Neuron (in vitro differentiated cells): Measurements from ENCODE around the gene RWDD2A.
A peak's percentile ranks its signal among the peaks of the same experiment; 100 is the strongest.
"Not testable (repeated sequence)": the region's sequence is repeated elsewhere in the genome, so short reads cannot be mapped to it uniquely, and the experiment has no call there.

Experiments
- H2AFZ ChIP-seq: one replicate; pipeline ENCODE4 v1.6.1; 2013; ENCODE audit warnings: low read depth, mild to moderate bottlenecking, inconsistent platforms, low read length, moderate library complexity
- H3K27me3 ChIP-seq: one replicate; pipeline ENCODE4 v1.6.1; 2013; ENCODE audit warnings: low read length; ENCODE audit not compliant: insufficient read depth
- H3K36me3 ChIP-seq: one replicate; pipeline ENCODE4 v1.6.1; 2013; ENCODE audit warnings: low read length; ENCODE audit not compliant: insufficient read depth
- H3K4me1 ChIP-seq: one replicate; pipeline ENCODE4 v1.6.1; 2013; ENCODE audit warnings: low read length; ENCODE audit not compliant: insufficient read depth
- H3K4me3 ChIP-seq: 2 replicates; pipeline ENCODE4 v1.5.1; 2013; ENCODE audit warnings: mild to moderate bottlenecking, low read length, moderate library complexity
- H3K9me3 ChIP-seq: one replicate; pipeline ENCODE4 v1.6.1; 2013; ENCODE audit warnings: low read length

The RWDD2A gene

DNA sequence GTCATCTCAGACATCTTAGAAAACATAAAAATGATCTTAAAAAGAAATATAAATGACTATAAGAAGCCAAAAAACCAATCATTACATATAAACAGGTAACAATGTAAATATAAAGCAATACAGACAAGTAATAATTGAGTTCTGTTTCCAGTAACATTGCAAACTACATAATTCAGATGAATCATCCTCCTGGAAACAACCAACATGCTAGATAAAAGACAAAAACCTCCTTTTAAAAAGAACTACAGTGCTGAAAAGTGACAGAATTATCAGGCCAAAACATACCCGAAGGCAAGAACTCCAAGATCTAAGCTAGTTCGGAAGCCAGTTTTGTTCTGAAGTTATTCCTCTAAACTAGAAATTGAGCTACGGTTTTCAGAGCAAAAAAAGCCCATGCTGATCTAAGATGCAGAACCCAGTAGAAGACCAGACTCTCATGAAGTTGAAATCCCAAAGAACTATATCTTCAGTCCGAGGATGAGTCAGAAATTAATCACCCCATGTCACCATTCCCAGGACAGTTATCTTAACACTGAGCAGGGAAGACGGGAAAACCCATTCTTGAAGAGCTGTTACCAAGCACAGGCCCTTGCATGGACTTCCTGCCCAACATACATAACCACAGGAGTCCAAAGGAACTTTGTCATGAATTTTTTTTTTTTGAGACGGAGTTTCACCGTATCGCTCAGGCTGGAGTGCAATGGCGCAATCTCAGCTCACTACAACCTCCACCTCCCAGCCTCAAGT, 9.9 kb upstream of the RWDD2A start:
- H3K36me3 ChIP-seq = peaks cover 65% of the 10 kb centered on the region
- H3K4me3 ChIP-seq = no peak overlapping the region

DNA sequence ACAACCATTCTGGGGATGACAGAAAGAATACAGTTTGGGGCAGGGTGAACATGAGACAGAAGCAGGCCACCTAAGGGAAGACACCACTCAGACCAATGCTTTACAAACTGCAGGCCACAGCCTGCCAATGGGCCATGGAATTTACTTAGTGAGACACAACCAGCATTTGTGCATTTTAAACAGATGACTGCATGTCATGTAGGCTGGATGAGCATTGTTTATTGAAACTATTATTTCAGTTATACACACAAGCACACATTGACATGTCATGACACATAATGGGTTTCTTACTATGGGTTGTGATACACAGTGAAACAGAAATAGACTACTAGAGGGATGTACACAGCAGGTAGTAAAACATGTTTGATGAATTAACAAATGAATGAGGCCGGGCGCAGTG, 8.1 kb upstream of the RWDD2A start:
- Histone ChIP-seq H3K9me3 (no peaks in the 10 kb centered on the region), H3K27me3 (no peaks in the 10 kb centered on the region), H3K4me1 (no peaks in the 10 kb centered on the region), H3K4me3 (no peak overlapping the region), H3K36me3 (peaks cover 65% of the 10 kb centered on the region), H2AFZ (no peak overlapping the region)

More for the DNA sequence above, 9.9 kb upstream of the RWDD2A start:
- Histone ChIP-seq H2AFZ (no peak overlapping the region), H3K9me3 (no peaks in the 10 kb centered on the region), H3K4me1 (no peaks in the 10 kb centered on the region), H3K27me3 (no peaks in the 10 kb centered on the region)

DNA sequence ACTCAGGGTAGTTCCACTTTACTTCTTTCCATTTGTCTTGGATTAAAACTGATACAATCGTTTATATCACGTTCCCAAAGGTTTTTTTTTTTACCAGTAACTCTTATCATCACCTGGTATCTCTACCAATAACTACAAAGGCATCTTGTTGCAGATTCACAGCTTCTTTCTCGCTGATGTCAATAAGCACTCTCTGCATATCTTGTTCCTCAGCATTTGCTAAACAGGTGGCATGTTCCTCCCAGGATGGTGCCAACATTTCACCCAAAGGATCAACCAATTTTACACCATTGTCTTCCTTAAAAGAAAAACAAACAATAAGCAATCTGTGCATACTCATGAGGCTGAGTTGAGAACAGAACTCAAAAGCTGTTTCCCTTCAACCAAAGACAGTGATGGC, 4.7 kb upstream of the RWDD2A start:
- H3K36me3 ChIP-seq = peaks cover 44% of the 10 kb centered on the region
- H2AFZ ChIP-seq = no peak overlapping the region
- H3K27me3 ChIP-seq = no peaks in the 10 kb centered on the region
- H3K9me3 ChIP-seq = no peaks in the 10 kb centered on the region
- H3K4me3 ChIP-seq = no peak overlapping the region
- peaks cover 4% of the 10 kb centered on the region for H3K4me1 ChIP-seq

DNA sequence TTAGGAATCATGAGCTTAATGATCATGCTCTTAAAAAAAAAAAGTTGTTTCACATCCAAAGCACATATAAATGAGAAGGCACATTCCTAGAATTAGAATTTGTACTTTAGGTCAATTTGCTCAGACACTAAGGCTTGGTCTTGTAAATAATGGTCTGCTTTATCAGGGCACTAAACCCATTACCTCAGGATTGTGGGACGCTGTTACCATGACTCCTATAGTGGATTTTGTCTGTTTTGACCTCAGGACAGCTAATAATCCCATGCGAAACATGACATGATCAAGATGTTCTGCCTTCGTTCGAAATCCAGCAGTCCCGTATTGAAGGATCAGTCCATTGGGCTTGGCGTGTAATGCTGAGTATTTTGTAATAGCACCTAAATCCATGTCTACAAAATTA, 2.5 kb upstream of the RWDD2A start:
- no peaks in the 10 kb centered on the region for H3K27me3 ChIP-seq
- H2AFZ ChIP-seq = no peak overlapping the region
- H3K4me1 ChIP-seq = peaks cover 10% of the 10 kb centered on the region
- peaks cover 32% of the 10 kb centered on the region for H3K36me3 ChIP-seq
- no peaks in the 10 kb centered on the region for H3K9me3 ChIP-seq
- no peak overlapping the region for H3K4me3 ChIP-seq

DNA sequence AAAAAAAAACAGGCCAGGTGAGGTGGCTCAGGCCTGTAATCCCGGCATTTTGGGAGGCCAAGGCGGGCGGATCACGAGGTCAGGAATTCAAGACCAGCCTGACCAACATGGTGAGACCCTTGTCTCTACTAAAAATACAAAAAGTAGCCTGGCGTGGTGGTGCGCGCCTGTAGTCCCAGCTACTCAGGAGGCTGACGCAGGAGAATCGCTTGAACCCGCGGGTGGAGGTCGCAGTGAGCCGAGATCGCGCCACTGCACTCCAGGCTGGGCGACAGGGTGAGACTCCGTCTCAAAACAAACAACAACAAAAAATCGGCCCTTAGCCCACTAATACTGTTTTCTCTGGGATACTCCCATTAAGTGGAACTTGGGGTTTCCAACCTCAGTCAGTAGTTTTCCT, 1.2 kb upstream of the RWDD2A start:
- not testable (repeated sequence) for H3K27me3 ChIP-seq, H3K4me1 ChIP-seq, H3K9me3 ChIP-seq
- H2AFZ ChIP-seq = peak overlapping the region; percentile 94
- H3K36me3 ChIP-seq = peaks cover 31% of the 10 kb centered on the region
- H3K4me3 ChIP-seq = peak overlapping the region; percentile 96

DNA sequence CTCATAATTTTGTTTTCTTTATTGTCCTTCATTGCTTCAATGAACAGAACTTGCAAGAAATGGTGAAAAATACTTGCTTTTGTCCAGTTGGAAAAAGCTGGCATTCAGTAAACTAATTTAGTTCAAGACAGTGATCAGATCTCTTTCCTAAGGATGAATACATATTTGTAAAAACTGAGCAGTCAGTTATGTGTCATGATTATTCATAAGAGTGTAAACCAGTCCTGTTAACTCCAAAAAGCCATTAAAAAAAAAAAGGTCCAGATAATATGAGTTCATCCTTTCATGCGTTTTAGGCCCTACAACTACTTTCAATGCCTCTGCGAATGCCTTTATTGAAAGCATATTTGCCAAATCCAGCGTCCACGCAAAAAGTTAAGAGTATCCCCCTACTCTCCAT, 701 bp upstream of the RWDD2A start:
- Histone ChIP-seq H3K4me1 (peaks cover 10% of the 10 kb centered on the region), H3K4me3 (peak overlapping the region; percentile 96), H2AFZ (peak overlapping the region; percentile 94), H3K36me3 (peaks cover 30% of the 10 kb centered on the region), H3K27me3 (no peaks in the 10 kb centered on the region), H3K9me3 (no peaks in the 10 kb centered on the region)

DNA sequence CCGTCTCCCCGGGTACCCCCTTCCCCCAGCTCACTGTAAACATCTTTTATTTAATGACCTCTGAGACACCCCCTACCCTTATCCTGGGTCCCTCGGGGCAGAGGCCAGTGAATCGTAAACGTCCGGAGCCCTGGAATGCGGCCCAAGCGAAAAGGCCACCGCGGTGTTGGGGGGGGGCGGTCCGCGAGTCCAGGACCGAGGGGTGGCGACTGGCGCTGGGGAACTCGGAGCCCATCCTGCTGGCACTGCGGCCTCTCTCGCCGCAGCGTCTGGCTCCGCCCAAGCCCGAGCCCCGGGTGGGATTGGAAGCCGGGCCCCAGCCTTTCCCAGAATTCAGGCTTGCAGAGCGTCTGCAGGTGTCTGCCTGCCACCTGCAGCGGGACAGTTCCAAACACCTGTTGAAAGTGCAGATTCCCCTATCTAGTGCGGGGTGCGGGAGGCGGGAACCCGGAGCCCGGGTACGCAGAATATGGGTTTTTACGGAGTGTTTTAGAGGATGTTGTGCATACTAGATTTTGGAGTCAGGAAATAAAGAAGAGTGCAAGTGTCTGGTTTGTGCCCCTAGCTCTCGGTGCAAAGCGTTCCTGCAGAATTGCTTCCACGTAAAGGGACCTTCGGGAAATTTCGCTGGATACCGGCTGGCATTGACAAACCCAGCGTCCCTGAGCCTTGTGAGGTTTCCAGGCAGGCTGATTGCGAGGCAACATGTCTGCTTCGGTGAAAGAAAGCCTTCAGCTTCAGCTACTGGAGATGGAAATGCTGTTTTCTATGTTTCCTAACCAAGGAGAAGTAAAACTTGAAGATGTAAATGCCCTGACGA, 800 bp downstream of the RWDD2A start:
- H3K9me3 ChIP-seq = no peaks in the 10 kb centered on the region
- H3K36me3 ChIP-seq = peaks cover 26% of the 10 kb centered on the region
- H3K4me3 ChIP-seq = peak overlapping the region; percentile 96
- H2AFZ ChIP-seq = peak overlapping the region; percentile 94
- H3K4me1 ChIP-seq = peaks cover 10% of the 10 kb centered on the region
- H3K27me3 ChIP-seq = no peaks in the 10 kb centered on the region

DNA sequence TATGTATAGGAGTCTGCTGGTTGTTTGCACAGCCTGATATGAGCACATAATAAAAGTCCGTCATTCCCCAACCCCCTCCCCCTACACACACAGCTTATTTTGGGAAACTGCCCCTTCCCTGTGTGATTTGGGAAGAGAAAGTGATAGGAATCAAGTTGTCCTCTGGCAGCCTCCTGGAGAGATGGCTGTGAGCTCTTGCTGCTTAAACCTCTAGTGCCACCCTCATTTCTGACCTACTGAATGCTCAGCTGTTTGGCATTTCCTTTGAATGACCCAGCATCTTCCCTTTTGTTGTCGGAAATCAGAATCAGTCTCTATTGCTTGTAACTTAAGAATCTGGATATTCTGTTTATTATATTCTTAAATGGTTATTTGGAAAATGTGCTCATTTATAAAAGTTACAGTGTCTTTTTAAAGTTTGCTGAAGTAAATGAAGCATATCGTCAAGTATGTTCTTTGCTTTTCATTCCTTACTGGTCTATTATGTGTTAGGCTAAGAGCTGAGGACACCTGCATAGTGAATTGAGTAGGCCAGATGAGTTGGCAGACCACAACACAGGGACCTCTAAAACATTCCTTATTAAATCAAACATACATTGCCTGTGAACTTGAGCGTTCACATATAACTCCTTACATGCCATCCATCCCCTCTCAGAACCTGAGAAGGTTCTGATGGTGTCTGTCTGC, 5.5 kb downstream of the RWDD2A start:
- H3K36me3 ChIP-seq = peaks cover 9% of the 10 kb centered on the region
- H3K4me3 ChIP-seq = no peak overlapping the region
- H3K9me3 ChIP-seq = no peaks in the 10 kb centered on the region
- H3K27me3 ChIP-seq = no peaks in the 10 kb centered on the region
- H3K4me1 ChIP-seq = peaks cover 6% of the 10 kb centered on the region
- H2AFZ ChIP-seq = no peak overlapping the region

DNA sequence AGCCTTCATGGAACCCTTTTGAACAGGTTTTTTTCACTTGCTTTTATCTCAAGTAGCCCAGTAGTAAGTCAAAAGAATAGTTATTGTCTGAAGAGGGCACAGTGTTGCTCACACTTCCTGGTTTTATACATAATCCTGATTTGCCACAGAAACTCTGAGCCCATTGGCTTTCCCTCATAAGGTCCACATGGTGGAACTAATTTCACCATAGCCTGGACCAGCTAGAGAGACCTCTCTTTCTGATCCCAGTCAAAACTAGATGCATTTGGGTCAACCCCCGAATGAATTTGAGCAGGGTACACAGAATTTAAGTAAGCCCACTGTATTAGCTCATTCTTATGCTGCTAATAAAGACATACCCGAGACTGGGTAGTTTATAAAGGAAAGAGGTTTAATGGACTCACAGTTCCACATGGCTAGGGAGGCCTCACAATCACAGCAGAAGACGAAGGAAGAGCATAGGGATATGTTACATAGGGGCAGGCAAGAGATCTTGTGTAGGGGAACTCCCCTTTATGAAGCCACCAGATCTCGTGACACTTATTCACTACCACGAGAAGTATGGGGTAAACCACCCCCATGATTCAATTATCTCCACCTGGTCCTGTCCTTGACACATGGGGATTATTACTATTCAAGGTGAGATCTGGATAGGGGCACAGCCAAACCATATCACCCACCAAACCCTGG, 6.2 kb downstream of the RWDD2A start:
- peaks cover 9% of the 10 kb centered on the region for H3K36me3 ChIP-seq
- no peaks in the 10 kb centered on the region for H3K27me3 ChIP-seq
- H3K4me1 ChIP-seq = peaks cover 3% of the 10 kb centered on the region
- no peak overlapping the region for H2AFZ ChIP-seq
- H3K9me3 ChIP-seq = no peaks in the 10 kb centered on the region
- no peak overlapping the region for H3K4me3 ChIP-seq

DNA sequence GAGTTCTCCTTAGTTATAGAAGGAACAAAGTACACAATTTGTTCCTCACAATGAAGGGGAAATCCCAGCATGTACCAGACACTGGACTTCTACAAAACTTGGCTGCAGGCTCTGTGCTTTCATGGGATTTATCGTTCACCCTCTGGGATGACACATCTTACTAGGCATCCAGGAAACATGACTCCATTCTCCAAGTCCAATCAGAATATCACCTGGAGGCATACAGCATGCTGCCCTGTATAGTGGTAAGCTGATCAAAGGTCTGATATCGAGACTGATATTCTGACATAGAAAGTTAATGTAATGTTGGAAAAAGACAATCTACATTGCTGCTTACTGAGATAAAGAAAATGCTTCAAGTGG, 6.7 kb downstream of the RWDD2A start:
- H3K4me1 ChIP-seq = no peaks in the 10 kb centered on the region
- H3K9me3 ChIP-seq = no peaks in the 10 kb centered on the region
- H2AFZ ChIP-seq = no peak overlapping the region
- H3K4me3 ChIP-seq = no peak overlapping the region
- H3K36me3 ChIP-seq = peaks cover 9% of the 10 kb centered on the region
- H3K27me3 ChIP-seq = no peaks in the 10 kb centered on the region

DNA sequence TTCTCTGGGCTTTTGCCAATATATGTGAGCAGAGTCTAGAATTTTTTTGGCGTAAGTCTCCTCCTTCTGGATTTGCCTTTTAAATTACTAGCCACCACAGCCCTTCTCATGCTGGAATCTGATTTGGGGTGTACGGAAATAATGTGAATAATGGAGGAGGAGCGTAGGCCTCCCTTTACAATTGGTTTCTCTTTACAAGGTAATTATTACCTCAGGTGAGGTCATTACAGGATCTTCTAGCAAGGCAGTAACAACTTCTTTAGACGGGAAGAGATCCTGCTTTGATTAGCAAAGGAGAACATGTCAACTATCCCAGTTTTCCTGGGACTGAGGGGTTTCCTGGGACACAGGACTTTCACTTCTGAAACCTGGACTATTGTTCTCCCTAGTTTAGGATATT, 8.9 kb downstream of the RWDD2A start:
- no peaks in the 10 kb centered on the region for H3K4me1 ChIP-seq
- no peak overlapping the region for H3K4me3 ChIP-seq
- no peaks in the 10 kb centered on the region for H3K9me3 ChIP-seq
- no peaks in the 10 kb centered on the region for H3K36me3 ChIP-seq
- H3K27me3 ChIP-seq = no peaks in the 10 kb centered on the region
- H2AFZ ChIP-seq = peak overlapping the region; percentile 46

DNA sequence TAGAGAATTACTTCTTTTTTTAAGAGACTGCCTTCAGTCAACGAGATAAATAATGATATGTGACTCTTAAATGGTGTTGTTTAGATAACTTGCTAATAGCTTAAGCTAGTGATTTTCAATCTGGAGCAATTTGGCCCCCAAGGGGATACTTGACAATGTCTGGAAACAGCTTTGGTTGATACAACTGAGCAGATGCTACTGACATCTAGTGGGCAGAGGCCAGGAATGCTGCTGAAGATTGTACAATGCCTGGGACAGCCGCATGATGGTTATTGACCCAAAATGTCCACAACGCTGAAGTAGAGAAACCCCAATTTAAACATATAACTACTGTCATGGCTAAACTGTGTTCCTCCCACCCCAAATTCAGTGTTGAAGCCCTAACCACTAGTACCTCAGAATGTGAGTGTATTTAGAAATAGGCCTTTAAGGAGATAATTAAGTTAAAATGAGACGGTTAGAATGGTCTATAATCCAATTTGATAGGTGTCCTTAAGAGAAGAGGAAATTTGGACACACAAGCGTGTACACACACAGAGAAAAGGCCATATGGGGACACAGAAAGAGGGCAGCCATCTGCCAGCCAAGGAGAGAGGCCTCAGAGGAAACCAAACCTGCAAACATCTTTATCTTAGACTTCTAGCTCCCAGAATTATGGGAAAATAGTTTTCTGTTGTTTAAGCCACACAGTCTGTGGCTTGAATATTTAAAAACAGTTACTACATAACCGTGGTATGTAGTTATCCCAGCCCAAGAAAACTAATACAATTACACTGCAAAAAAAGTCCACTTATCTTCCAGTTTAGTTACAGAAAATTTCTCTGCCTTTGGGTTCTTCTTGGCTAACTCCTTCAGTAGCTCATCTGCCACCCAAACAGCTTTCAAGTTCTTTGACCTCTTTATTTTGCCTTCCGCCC, 22.2 kb downstream of the RWDD2A start:
- Histone ChIP-seq H2AFZ (peak overlapping the region; percentile 51), H3K4me3 (no peak overlapping the region), H3K36me3 (no peaks in the 10 kb centered on the region), H3K4me1 (no peaks in the 10 kb centered on the region), H3K9me3 (no peaks in the 10 kb centered on the region), H3K27me3 (peaks cover 20% of the 10 kb centered on the region)
